ENCODE results near the gene PSPC1. TPM values are rescaled to one million over a fixed set of nuclear protein-coding genes. Genes with fewer than 3 reads are reported as not detected.
A peak's percentile ranks its signal among the peaks of the same experiment; 100 is the strongest.
"Not testable (repeated sequence)": the region's sequence is repeated elsewhere in the genome, so short reads cannot be mapped to it uniquely, and the experiment has no call there.

PSPC1 gene
- total RNA-seq, 1 donor from 2014 or later: 57.5 TPM

- no peak for DNase-seq (ENCODE audit: low read depth)
- peaks cover 11% of the 10 kb centered on the region for H4K20me1 ChIP-seq (ENCODE audit: insufficient read depth, low read length)
- no peaks in the 10 kb centered on the region for H3K27me3 ChIP-seq (ENCODE audit: insufficient read depth, low read length)
- H3K4me2 ChIP-seq (ENCODE audit: low read length): no peak overlapping the region
- H3K4me3 ChIP-seq (ENCODE audit: insufficient read depth, low read depth, low read length): no peak overlapping the region
- no peaks in the 10 kb centered on the region for H3K36me3 ChIP-seq (ENCODE audit: insufficient read depth, low read length)
- Mint-ChIP-seq H3K36me3 (ENCODE audit: low read depth, unreplicated experiment) (peaks cover 23% of the 10 kb centered on the region), H3K27me3 (ENCODE audit: low read depth, unreplicated experiment) (no peaks in the 10 kb centered on the region), H3K27ac (ENCODE audit: unreplicated experiment) (no peak overlapping the region), H3K9me3 (ENCODE audit: unreplicated experiment) (no peaks in the 10 kb centered on the region), H3K4me1 (ENCODE audit: low read depth, unreplicated experiment) (no peaks in the 10 kb centered on the region), H3K4me3 (ENCODE audit: unreplicated experiment) (no peak overlapping the region)
- no peaks in the 10 kb centered on the region for H3K79me2 ChIP-seq (ENCODE audit: insufficient read depth, low read length)
- TF ChIP-seq EZH2 (IDR thresholded peaks at IDR 0.05; ENCODE audit: insufficient read depth, low read length) (no peak), CTCF (IDR thresholded peaks at IDR 0.05; ENCODE audit: insufficient read depth, low read depth, low read length) (peak; percentile 22)
- no peak overlapping the region for H2AFZ ChIP-seq (ENCODE audit: low read depth, low read length)
- no peak for FAIRE-seq
- H3K9ac ChIP-seq (ENCODE audit: low read length): no peak overlapping the region
- H3K27ac ChIP-seq (ENCODE audit: low read depth, low read length): no peak overlapping the region
- H3K4me1 ChIP-seq (ENCODE audit: insufficient read depth, low read length): no peaks in the 10 kb centered on the region
- no peaks in the 10 kb centered on the region for H3K9me3 ChIP-seq (ENCODE audit: insufficient read depth, low read depth, low read length)
Measured at GRCh38 chr13:19818223-19818842, 35.6 kb upstream of the PSPC1 start.

DNA sequence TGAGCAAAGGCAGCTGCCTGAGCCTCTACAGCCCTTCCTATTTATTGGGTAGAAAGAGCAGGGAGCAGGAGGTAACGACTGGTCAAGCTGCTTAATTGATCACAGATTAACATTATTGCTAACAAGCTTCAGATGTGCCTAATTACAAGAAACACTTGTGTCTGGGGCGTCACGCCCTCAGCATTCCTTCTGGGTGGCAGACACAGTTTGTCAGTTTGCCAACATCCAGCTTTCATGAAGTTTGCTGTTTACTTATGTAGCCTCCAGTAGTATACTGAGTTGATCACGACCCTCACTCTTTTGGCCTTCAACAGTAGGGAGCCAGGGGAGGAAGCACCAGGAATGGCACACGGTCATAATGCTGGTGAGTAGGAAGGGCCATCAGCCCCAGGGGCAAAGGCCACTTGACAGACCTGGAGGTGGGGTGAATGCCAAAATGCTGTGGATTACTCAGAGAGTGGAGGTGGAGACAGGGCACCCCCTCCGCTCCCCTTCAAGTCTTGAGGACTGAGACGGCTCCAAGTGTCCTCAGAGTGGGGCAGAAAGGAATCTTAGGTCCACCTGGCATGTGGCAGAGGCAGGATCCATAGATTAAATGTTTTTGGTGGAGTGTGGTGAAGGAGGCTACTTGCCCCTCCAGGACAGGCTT lies 34.9 kb upstream of the PSPC1 start:
- Histone ChIP-seq H3K27ac (ENCODE audit: low read depth, low read length) (no peak overlapping the region), H3K9me3 (ENCODE audit: insufficient read depth, low read depth, low read length) (no peaks in the 10 kb centered on the region), H3K4me3 (ENCODE audit: insufficient read depth, low read depth, low read length) (no peak overlapping the region), H3K4me1 (ENCODE audit: insufficient read depth, low read length) (no peaks in the 10 kb centered on the region), H4K20me1 (ENCODE audit: insufficient read depth, low read length) (peaks cover 11% of the 10 kb centered on the region), H3K9ac (ENCODE audit: low read length) (no peak overlapping the region), H3K4me2 (ENCODE audit: low read length) (no peak overlapping the region), H2AFZ (ENCODE audit: low read depth, low read length) (no peak overlapping the region), H3K79me2 (ENCODE audit: insufficient read depth, low read length) (no peaks in the 10 kb centered on the region), H3K27me3 (ENCODE audit: insufficient read depth, low read length) (no peaks in the 10 kb centered on the region), H3K36me3 (ENCODE audit: insufficient read depth, low read length) (no peaks in the 10 kb centered on the region)
- H3K4me1 Mint-ChIP-seq (ENCODE audit: low read depth, unreplicated experiment): no peaks in the 10 kb centered on the region
- TF ChIP-seq CTCF (IDR thresholded peaks at IDR 0.05; ENCODE audit: insufficient read depth, low read depth, low read length) (no peak), EZH2 (IDR thresholded peaks at IDR 0.05; ENCODE audit: insufficient read depth, low read length) (no peak)
- DNase-seq (ENCODE audit: low read depth) (no peak), FAIRE-seq (no peak)
- H3K9me3 Mint-ChIP-seq (ENCODE audit: unreplicated experiment): no peaks in the 10 kb centered on the region
- no peak overlapping the region for H3K4me3 Mint-ChIP-seq (ENCODE audit: unreplicated experiment)
- H3K36me3 Mint-ChIP-seq (ENCODE audit: low read depth, unreplicated experiment): peaks cover 23% of the 10 kb centered on the region
- H3K27ac Mint-ChIP-seq (ENCODE audit: unreplicated experiment): no peak overlapping the region
- no peaks in the 10 kb centered on the region for H3K27me3 Mint-ChIP-seq (ENCODE audit: low read depth, unreplicated experiment)

DNA sequence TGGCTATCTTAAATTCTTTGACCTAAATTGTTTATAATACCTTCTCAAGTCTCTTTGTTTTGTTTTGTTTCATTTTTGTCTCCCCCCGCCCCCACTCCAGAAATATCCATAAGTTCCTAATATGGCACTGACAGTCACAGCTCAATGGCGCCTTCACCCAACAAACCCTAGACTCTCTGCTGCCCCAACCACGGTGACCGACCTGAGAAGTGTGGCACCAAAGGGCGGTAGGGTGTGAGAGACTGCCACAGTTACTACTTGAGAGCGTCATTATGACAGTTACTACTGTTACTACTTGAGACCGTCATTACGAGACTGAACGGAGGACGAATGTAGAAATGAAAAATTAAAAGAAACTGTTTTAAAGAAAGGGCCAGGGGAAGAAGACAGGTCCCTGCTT lies 34.4 kb upstream of the PSPC1 start:
- H3K27ac Mint-ChIP-seq (ENCODE audit: unreplicated experiment): no peak overlapping the region
- no peaks in the 10 kb centered on the region for H3K27me3 ChIP-seq (ENCODE audit: insufficient read depth, low read length)
- H3K9me3 ChIP-seq (ENCODE audit: insufficient read depth, low read depth, low read length): no peaks in the 10 kb centered on the region
- DNase-seq (ENCODE audit: low read depth) (no peak), FAIRE-seq (no peak)
- H3K27ac ChIP-seq (ENCODE audit: low read depth, low read length): no peak overlapping the region
- peaks cover 2% of the 10 kb centered on the region for H3K9me3 Mint-ChIP-seq (ENCODE audit: unreplicated experiment)
- no peaks in the 10 kb centered on the region for H3K79me2 ChIP-seq (ENCODE audit: insufficient read depth, low read length)
- H3K27me3 Mint-ChIP-seq (ENCODE audit: low read depth, unreplicated experiment): no peaks in the 10 kb centered on the region
- no peak overlapping the region for H3K4me2 ChIP-seq (ENCODE audit: low read length)
- H3K4me3 Mint-ChIP-seq (ENCODE audit: unreplicated experiment): no peak overlapping the region
- TF ChIP-seq CTCF (IDR thresholded peaks at IDR 0.05; ENCODE audit: insufficient read depth, low read depth, low read length): no peak
- no peak for TF ChIP-seq EZH2 (IDR thresholded peaks at IDR 0.05; ENCODE audit: insufficient read depth, low read length)
- H3K36me3 Mint-ChIP-seq (ENCODE audit: low read depth, unreplicated experiment): peaks cover 23% of the 10 kb centered on the region
- no peak overlapping the region for H3K4me3 ChIP-seq (ENCODE audit: insufficient read depth, low read depth, low read length)
- no peaks in the 10 kb centered on the region for H3K4me1 ChIP-seq (ENCODE audit: insufficient read depth, low read length)
- H4K20me1 ChIP-seq (ENCODE audit: insufficient read depth, low read length): peaks cover 11% of the 10 kb centered on the region
- no peak overlapping the region for H2AFZ ChIP-seq (ENCODE audit: low read depth, low read length)
- H3K4me1 Mint-ChIP-seq (ENCODE audit: low read depth, unreplicated experiment): no peaks in the 10 kb centered on the region
- no peak overlapping the region for H3K9ac ChIP-seq (ENCODE audit: low read length)
- H3K36me3 ChIP-seq (ENCODE audit: insufficient read depth, low read length): no peaks in the 10 kb centered on the region

DNA sequence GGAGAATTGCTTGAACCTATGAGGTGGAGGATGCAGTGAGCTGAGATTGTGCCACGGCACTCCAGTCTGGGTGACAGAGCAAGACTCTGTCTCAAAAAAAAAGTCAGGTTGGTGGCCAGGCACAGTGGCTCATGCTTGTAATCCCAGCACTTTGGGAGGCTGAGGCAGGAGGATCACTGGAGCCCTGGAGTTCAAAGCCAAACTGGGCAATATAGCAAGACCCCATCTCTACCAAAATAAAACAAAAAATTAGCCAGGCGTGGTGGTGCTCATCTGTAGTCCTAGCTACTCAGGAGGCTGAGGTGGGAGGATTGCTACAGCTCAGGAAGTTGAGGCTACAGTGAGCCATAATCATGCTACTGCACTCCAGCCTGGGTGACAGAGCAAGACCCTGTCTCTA lies 33.1 kb upstream of the PSPC1 start:
- not testable (repeated sequence) for H3K4me3 ChIP-seq (ENCODE audit: insufficient read depth, low read depth, low read length); FAIRE-seq; H3K9me3 Mint-ChIP-seq (ENCODE audit: unreplicated experiment); H3K27ac ChIP-seq (ENCODE audit: low read depth, low read length); H3K79me2 ChIP-seq (ENCODE audit: insufficient read depth, low read length); H2AFZ ChIP-seq (ENCODE audit: low read depth, low read length); H3K9me3 ChIP-seq (ENCODE audit: insufficient read depth, low read depth, low read length); H3K4me2 ChIP-seq (ENCODE audit: low read length); H3K36me3 ChIP-seq (ENCODE audit: insufficient read depth, low read length); H3K27me3 Mint-ChIP-seq (ENCODE audit: low read depth, unreplicated experiment); DNase-seq (ENCODE audit: low read depth); H3K4me1 ChIP-seq (ENCODE audit: insufficient read depth, low read length); H3K27me3 ChIP-seq (ENCODE audit: insufficient read depth, low read length); H3K9ac ChIP-seq (ENCODE audit: low read length); H3K27ac Mint-ChIP-seq (ENCODE audit: unreplicated experiment); H3K4me3 Mint-ChIP-seq (ENCODE audit: unreplicated experiment); H3K4me1 Mint-ChIP-seq (ENCODE audit: low read depth, unreplicated experiment)
- H4K20me1 ChIP-seq (ENCODE audit: insufficient read depth, low read length): peaks cover 11% of the 10 kb centered on the region
- peaks cover 24% of the 10 kb centered on the region for H3K36me3 Mint-ChIP-seq (ENCODE audit: low read depth, unreplicated experiment)
